ENCODE results near the gene TLE4. TPM values are rescaled to one million over a fixed set of nuclear protein-coding genes. Genes with fewer than 3 reads are reported as not detected.

Gene TLE4
- total RNA-seq, 1 experiment from 2014 or later: 17.9 TPM

DNA sequence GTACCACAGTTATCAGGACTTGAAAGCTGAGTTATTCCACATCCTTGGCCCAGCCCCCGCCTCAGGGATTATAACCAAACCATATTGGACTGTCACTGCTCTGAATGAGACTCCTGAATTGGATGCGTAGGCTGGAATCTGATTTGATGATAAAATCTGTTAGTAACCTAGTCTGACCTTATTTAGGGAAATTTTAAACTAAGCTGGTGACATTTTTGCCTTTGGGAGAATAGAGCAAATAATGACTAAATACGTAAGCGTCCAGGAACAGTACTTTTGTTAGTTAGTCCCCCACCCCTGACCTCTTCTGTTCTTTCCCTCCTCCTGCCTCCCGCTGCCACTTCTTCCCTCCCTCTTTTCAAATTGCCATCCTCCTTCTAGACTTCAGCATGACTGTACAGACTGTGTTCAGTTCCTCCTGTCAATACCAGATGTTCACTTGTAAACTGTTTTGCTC lies 92.6 kb downstream of the TLE4 start:
- DNase-seq: peak; percentile 50
- Histone ChIP-seq H3K9me2 (replicated peaks; ENCODE audit: low read length) (no peaks in the 10 kb centered on the region), H2AFZ (ENCODE audit: low read length) (no peak overlapping the region), H3K9me3 (ENCODE audit: low read length) (no peaks in the 10 kb centered on the region), H4K20me1 (ENCODE audit: low read length) (no peaks in the 10 kb centered on the region), H3K4me2 (ENCODE audit: low read length) (peak overlapping the region; percentile 44), H3K27ac (ENCODE audit: low read length) (no peak overlapping the region), H3F3A (ENCODE audit: low read length, unreplicated experiment) (no peaks in the 10 kb centered on the region), H3K79me2 (ENCODE audit: low read length) (no peaks in the 10 kb centered on the region), H3K36me3 (ENCODE audit: low read depth, low read length) (no peaks in the 10 kb centered on the region), H3K27me3 (ENCODE audit: low read length) (no peaks in the 10 kb centered on the region), H3K4me3 (ENCODE audit: low read length) (no peak overlapping the region), H3K4me1 (ENCODE audit: insufficient read depth, low read length) (peaks cover 35% of the 10 kb centered on the region), H3K9ac (ENCODE audit: low read length) (no peak overlapping the region)
- CTCF ChIA-PET: no interaction called here
- intact Hi-C loops (cut with micrococcal nuclease): no loop called here
- no peak for TF ChIP-seq EZH2 (IDR thresholded peaks at IDR 0.05; ENCODE audit: low read length, unreplicated experiment)
- TF ChIP-seq, protein P1, sequence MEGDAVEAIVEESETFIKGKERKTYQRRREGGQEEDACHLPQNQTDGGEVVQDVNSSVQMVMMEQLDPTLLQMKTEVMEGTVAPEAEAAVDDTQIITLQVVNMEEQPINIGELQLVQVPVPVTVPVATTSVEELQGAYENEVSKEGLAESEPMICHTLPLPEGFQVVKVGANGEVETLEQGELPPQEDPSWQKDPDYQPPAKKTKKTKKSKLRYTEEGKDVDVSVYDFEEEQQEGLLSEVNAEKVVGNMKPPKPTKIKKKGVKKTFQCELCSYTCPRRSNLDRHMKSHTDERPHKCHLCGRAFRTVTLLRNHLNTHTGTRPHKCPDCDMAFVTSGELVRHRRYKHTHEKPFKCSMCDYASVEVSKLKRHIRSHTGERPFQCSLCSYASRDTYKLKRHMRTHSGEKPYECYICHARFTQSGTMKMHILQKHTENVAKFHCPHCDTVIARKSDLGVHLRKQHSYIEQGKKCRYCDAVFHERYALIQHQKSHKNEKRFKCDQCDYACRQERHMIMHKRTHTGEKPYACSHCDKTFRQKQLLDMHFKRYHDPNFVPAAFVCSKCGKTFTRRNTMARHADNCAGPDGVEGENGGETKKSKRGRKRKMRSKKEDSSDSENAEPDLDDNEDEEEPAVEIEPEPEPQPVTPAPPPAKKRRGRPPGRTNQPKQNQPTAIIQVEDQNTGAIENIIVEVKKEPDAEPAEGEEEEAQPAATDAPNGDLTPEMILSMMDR (conservative IDR thresholded peaks at IDR 0.05; ENCODE audit: low read depth, low read length): no peak
- TF ChIP-seq EZH2phosphoT487 (IDR thresholded peaks at IDR 0.05; ENCODE audit: borderline replicate concordance, low read length): no peak
- no TSS peak for BruUV-seq (replicated peaks)
- peak; percentile 50 for ATAC-seq
- POLR2A ChIA-PET (ENCODE audit: unreplicated experiment): no interaction called here

DNA sequence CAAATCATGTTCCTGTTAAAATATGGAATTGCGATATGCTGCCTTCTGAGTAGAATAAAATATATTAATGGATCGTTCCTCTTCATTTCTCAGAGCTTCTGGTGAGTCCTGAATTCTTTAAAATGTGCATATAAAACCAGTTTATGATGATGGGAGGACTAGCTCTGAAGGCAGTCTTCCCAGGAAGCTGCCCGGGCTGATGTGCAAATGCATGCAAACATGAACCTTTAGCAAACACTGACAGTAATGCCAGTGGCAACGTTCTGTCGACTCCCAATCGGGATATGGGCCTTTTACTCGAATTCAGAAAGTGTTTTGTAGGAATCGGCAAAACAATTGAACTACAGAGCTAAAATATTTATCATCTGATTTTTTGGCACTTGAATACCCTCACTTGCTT lies 93.6 kb downstream of the TLE4 start:
- Histone ChIP-seq H3K4me3 (ENCODE audit: low read length) (no peak overlapping the region), H3K27me3 (ENCODE audit: low read length) (no peaks in the 10 kb centered on the region), H3K36me3 (ENCODE audit: low read depth, low read length) (no peaks in the 10 kb centered on the region), H3K4me2 (ENCODE audit: low read length) (no peak overlapping the region), H3K9me2 (replicated peaks; ENCODE audit: low read length) (no peaks in the 10 kb centered on the region), H3K27ac (ENCODE audit: low read length) (no peak overlapping the region), H3K9ac (ENCODE audit: low read length) (no peak overlapping the region), H4K20me1 (ENCODE audit: low read length) (no peaks in the 10 kb centered on the region), H3K9me3 (ENCODE audit: low read length) (no peaks in the 10 kb centered on the region), H2AFZ (ENCODE audit: low read length) (no peak overlapping the region), H3K4me1 (ENCODE audit: insufficient read depth, low read length) (peaks cover 42% of the 10 kb centered on the region), H3F3A (ENCODE audit: low read length, unreplicated experiment) (no peaks in the 10 kb centered on the region), H3K79me2 (ENCODE audit: low read length) (no peaks in the 10 kb centered on the region)
- BruUV-seq (replicated peaks): no TSS peak
- DNase-seq: no peak
- ChIA-PET CTCF (no interaction called here), POLR2A (ENCODE audit: unreplicated experiment) (no interaction called here)
- no peak for TF ChIP-seq EZH2phosphoT487 (IDR thresholded peaks at IDR 0.05; ENCODE audit: borderline replicate concordance, low read length)
- TF ChIP-seq EZH2 (IDR thresholded peaks at IDR 0.05; ENCODE audit: low read length, unreplicated experiment): no peak
- TF ChIP-seq, protein P1 (conservative IDR thresholded peaks at IDR 0.05; ENCODE audit: low read depth, low read length): no peak
- intact Hi-C loops (cut with micrococcal nuclease): loop anchor here (5.0 kb wide), 1 partner anchor 147 kb away; no protein-coding TSS in a partner anchor
- ATAC-seq: no peak

GRCh38 chr9:79665931-79666330 lies 94.2 kb downstream of the TLE4 start:
- H3K9ac ChIP-seq (ENCODE audit: low read length): no peak overlapping the region
- no peaks in the 10 kb centered on the region for H3K27me3 ChIP-seq (ENCODE audit: low read length)
- no peak overlapping the region for H3K4me3 ChIP-seq (ENCODE audit: low read length)
- H3K36me3 ChIP-seq (ENCODE audit: low read depth, low read length): no peaks in the 10 kb centered on the region
- H3K79me2 ChIP-seq (ENCODE audit: low read length): no peaks in the 10 kb centered on the region
- H3F3A ChIP-seq (ENCODE audit: low read length, unreplicated experiment): no peaks in the 10 kb centered on the region
- no peak for DNase-seq
- ChIA-PET POLR2A (ENCODE audit: unreplicated experiment) (no interaction called here), CTCF (no interaction called here)
- no peak overlapping the region for H3K4me2 ChIP-seq (ENCODE audit: low read length)
- TF ChIP-seq, protein P1 (conservative IDR thresholded peaks at IDR 0.05; ENCODE audit: low read depth, low read length): no peak
- no peak for TF ChIP-seq EZH2phosphoT487 (IDR thresholded peaks at IDR 0.05; ENCODE audit: borderline replicate concordance, low read length)
- peaks cover 47% of the 10 kb centered on the region for H3K4me1 ChIP-seq (ENCODE audit: insufficient read depth, low read length)
- ATAC-seq: no peak
- intact Hi-C loops (cut with micrococcal nuclease): loop anchor here (5.0 kb wide), 1 partner anchor 146 kb away; no protein-coding TSS in a partner anchor
- H3K27ac ChIP-seq (ENCODE audit: low read length): no peak overlapping the region
- H2AFZ ChIP-seq (ENCODE audit: low read length): no peak overlapping the region
- H4K20me1 ChIP-seq (ENCODE audit: low read length): no peaks in the 10 kb centered on the region
- no peaks in the 10 kb centered on the region for H3K9me3 ChIP-seq (ENCODE audit: low read length)
- H3K9me2 ChIP-seq (replicated peaks; ENCODE audit: low read length): no peaks in the 10 kb centered on the region
- no TSS peak for BruUV-seq (replicated peaks)

Data from PC-3 (cell line).